Stimulated activated CD4-positive, alpha-beta T cell treated with anti-CD3 and anti-CD28 coated beads, Interleukin-15, amount 100 ng/mL, for 1 hour (primary cell): ENCODE measurements around the gene TMEM198.

Experiments used
- DNase-seq, 2 donors: peaks; one replicate each; pipeline ENCODE4 v3.0.0-alpha.2; 2020; ENCODE audit warnings: low read depth in 1 of 2, low spot score in 1 of 2

The TMEM198 gene

DNA sequence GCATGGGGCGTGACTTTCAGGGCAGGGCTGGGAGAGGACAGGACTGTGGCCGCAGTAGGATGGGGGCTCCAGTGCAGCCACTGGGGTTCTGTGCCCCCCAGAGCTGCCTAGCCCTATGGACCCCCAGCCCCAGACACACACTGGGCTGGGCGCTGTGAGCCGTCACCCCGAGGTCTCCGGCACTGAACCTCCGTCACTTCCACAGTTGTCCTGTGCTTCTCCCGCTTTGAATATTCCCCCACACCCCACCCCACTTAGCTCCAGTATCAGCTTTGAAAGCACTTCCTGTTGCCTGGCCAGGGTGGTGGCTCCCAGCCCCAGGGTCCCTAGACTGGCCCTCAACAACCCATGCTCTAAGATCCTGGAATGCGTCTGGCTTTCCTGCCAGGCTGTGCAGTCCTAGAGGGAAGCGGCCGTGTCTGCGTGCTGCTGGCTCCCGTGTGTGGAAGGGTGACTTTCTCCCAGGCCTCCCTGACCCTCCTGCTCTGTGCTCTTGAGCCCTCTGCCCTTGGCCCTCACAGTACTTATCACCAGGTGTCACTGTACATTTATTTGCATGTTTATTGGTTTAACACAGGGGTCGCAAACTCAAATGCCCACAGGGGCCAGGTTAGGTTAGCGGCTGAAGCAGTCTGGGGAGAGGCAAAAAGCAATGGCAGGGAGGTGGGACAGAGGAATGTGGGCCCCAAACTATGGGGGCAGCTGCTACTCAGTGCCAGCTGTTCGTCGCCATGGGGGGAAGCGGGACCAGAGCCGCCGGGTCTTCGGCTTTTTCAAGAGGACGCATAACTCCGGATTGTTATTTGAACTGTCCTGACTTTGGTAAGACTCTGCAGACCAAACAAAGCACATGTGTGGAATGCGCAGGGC lies 17.6 kb downstream of the TMEM198 start:
- DNase-seq: no peak

DNA sequence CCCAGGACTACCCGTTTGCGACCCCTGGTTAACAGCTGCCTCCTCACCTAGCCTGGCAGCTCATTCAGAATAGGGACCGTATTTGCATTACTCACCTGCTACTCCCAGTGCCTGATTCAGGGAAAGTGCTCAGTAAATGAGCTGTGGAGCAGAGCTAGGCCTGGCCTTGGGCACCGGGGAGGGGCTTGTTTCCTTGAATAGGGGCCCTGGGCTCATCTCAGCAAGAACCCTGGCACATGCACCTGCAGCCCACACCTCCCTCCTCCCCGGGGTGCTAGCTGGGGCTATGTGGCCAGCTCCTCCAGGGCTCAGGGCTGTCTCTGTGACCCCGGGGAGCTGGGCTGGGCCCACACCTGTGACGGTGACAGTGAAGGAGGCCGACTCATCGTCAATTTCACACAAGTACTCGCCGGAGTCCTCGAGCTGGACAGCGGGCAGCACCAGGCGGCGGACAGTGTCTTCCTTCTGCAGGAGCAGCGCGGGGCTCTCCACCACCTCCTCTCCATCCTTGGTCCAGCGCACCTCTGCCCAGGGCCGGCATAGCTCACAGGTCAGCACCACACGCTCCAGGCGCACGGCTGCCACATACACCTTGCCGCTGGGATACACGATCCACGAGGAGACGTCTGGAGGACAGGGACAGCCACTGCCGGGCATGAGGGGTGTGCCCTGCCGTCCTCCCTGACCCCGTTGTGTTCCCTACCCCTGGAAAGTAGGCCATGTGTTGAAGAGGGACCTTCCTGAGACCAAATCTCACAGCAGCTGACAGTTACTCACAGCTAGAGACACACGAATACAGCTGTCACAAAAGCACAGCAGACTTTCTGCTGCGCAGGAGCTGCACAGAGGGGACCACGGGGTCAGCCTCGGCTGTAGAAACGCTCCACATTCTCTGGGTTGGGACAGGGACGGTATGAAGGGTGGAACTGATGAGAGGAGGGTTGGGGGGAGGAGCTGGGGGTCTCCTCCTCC lies 18.5 kb downstream of the TMEM198 start:
- DNase-seq: no peak

DNA sequence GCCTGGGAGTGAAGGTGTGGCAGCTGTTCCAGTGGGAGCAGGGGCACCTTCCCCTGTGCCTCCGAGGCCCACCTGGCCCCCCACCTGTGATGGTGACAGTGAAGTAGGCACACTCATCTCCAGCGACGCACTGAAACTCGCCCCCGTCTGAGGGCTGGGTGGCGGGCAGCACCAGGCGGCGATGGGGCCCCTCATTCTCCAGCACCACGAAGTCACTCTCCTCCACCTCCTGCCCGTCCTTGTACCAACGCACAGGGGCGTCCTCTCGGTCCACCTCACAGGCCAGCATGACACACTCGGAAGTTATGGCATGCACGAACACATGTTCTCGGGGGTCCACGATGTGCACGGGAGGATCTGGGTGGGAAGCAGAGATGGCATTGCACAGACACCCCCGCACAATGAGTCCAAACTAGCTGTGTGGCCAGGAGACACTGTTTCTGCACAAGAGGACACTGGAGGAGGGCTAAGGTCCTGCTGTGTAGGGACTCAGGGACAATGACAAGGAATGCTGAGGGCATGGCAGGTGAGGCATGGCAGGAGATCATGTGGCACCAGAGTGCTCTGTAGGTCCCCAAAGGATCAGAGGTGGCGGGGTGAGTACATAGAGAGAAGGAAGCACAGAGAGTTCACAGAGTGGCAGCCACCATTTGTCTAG lies 19.6 kb downstream of the TMEM198 start:
- DNase-seq: no peak

DNA sequence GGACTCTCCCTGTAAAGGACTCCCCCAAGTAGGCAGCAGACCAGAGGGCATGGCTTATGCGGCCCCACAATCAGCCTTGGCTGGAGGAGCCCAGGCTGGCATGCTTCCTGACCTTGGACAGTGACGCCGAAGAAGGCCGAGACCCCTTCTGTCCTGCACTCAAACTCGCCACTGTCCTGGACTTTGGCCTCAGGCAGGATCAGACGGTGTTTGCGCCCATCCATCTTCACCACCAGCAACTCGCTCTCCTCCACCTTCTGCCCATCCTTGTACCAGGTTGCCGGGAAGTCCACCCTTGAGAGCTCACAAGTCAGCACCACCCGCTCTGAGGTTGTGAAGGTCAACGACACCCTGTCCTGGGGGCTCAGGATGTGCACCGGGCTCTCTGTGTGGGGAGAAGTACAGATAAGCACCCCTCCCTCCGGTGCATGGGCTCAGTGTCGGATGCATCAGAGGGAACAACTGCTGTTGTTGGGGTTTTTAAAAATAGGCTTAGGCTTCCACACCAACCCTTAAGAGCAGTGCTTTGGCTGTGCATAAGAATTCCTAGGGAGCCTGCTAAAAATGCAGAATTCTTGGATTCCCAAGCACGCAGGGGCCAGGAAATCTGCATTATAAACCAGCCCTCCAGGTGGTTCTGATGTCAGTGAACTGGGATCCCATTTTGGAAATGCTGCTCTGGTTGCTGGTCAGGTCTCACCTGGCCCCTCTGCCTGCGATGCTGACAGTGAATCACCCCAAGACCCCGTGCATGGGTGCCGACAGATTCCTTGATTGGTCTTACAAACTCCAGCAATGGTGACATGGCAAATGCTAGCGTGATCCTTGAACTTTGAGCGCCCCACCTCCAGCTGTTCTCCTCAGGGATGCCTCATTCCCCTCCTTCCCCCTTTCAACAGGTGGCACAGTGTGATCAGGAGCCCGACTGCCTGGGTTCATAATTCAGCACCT lies 21.6 kb downstream of the TMEM198 start:
- no peak for DNase-seq

DNA sequence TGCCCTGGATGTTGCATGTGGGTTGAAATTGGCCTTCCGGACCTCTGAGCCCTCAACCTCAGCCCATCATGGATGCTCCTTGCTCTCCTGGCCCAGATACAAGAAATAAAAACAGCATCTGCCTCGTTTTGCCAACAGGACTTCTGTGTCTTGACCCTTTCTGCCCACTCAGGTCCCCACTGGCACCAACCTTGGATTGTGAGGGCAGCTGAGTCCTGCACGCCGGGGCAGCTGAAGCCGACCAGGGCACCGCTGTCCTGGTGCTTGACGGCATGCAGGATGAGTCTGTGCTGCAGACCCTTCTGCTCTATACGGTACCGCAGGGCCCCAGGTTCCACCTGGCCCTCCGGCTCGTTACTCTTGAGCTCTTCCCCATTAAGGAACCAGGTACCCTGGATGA lies 22.8 kb downstream of the TMEM198 start:
- no peak for DNase-seq

DNA sequence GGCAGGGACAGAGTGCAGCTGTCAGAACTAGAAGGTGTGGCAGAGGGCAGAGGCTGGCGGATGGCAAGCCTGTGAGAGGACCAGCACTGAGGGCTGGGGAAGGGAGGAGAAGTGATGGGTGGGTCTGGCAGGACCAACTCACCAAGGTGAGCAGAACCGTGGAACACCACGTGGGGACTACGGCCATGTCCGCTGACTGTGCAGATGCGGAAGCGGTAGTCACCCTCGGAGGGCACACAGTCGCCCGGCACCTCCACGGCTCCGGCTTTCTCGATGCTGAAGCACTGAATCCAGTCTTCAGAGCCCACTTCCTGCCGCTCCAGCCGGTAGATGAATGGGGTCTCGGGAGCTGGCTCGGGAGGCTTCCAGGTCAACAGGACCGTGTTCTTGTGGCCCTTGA lies 23.3 kb downstream of the TMEM198 start:
- DNase-seq: no peak

DNA sequence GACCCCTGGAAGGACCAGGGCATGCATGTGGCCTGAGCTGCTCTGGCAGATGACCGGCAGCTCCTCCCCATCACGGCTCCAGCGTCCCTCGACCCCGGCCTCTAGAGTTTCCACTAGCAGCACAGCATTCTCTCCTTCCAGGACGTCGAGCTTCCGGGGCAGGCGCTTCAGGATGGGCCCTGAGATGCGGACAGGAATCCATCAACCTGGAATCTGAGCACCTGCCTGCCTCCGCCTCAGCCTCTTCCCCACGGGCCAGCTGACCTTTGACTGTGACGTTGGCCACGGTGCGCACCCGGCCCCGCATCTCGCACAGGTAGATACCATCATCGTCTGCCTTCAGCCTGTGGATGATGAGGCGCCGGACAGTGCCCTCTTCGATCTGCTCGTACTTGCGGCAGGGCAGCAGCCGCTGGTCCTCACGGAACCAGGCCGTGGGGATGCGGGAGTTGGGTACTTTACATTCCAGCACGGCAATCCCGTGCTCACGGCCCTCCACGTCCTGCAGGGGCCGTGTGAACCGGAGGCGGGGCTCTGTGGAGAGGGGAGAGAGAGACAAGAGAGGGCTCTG lies 24.0 kb downstream of the TMEM198 start:
- no peak for DNase-seq

DNA sequence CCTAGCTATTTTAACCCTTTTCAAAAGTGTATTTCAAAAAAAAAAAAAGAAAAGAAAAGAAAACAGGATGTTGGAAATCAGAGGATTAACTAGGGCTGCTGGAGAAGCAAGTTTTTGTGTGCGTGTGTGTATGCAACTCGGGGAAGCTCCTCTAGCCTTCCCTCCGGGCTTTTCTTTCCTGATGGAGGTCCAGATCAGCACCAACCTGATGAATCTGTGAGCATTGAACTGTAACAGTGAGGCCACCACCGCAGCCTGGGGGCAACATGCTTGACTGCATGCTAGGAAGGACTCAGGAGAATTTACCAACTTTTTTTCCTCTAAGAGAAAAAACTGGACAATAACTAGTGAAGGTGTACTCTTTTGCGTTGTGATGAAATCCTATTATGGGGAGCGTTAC lies 25.2 kb downstream of the TMEM198 start:
- DNase-seq: no peak

DNA sequence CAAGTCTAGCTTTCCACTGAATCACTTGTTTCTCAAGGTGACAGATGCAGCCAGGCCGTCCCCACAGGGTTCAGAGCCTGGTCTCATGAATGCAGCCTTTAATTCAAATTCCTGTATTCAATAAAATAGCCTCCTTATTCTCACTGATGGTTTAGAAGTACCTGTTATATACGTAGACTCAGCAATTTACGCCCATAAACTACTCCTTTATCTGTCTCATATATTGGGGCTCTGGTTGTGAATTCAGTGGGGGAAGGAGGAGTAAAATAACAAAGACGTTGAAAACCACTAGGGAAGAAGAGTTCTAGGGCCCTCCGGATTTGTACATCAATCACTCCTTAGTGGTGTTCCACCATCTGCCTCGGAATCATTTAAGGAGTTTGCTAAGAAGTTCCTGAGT lies 25.8 kb downstream of the TMEM198 start:
- no peak for DNase-seq

DNA sequence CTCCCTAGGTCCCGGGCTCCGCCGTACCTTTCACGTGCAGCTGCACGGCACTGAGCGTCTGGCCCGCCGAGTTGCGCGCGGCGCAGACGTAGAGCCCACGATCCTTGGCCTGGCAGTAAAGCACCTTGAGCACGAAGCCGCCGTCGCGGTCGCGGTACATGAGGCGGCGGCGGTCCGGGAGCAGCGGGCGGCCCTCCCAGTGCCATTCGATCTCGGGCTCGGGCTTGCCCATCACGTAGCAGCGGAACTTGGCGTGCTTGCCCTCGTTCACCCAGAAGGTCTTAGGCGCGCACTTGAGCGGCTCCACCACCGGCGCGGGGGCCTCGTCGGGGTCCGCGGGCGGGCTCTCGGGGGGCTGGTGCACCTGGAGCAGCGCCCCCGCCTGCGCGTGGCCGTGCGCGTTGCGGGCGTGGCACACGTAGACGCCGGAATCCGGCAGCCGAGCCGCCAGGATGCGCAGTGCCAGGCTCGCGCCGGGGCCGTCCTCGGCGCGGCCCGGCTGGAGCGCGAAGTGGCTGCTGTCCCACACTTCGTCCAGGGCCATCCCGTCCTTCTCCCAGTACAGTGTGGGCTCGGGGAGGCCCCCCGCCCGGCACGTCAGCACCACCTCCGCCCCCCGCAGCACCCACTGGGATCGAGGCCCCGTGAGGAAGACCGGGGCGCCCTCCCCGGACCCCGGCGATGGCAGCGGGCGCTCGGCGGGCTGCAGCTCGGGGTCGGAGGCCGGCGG lies 26.5 kb downstream of the TMEM198 start:
- DNase-seq: no peak

DNA sequence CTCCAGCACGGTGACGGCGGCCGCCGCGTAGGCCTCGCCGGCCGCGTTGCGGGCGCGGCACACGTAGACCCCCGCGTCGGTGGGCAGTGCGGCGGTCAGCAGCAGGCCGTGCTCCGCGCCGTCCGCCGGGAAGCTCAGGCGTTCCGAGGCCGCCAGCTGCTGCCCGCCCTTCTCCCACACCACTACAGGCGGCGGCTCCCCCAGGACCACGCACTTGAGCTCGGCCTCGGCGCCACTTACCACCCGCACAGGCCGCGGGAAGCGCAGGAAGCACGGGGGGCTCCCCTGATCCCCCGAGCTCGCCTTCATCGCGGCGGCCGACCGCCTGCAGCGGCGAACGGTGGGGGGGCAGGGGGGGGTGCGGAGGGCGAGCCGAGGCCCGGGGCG lies 27.1 kb downstream of the TMEM198 start:
- no peak for DNase-seq

DNA sequence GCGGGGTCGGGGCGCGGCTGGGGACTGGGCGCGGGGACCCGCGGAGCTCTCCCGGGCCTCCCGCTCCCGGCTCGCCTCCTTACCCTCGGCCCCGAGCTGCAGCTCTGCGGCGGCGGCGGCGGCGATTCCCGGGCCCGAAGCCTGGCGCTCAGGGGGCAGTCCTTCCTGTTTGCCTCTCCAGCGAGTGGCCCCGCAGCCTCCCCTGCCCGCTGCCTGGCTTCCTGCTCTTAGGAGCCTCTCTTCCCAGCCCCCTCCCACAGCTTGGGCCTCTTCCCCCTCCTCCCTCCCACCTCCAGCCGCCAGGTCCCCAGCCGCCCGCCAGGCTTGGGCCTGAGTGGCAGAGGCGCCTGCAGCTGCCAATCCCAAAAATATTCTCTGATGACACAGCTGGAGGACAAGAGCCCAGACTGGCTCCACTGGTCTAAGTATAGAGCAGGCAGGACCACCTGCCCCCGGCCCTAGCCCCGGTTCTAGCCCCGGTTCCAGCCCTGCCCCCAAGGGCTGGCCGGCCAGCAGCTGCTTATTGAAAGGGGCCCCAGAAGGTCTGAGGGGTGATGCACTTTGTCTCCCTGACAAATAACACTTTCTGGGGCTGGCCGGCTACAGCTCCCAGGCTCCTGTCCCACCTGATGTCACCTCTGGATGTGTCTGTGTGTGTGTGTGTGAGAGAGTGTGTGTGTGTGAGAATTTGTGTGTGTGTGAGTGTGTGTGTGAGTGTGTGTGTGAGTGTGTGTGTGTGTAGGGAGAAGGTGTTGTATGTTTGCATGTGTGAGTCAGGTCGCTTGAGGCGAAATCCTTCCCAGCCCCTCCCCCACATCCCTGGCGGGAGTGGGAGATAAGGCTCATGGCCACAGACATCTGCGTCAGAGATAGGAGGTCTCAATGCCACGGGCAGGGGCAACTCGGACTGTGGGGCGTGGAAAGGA lies 27.7 kb downstream of the TMEM198 start, which contains the start of gene OBSL1:
Gene OBSL1 (minus strand): TSS at position 229 of the 926 bp plus-strand sequence. CDS start 307 bp downstream, outside the sequence.
- DNase-seq: no peak

DNA sequence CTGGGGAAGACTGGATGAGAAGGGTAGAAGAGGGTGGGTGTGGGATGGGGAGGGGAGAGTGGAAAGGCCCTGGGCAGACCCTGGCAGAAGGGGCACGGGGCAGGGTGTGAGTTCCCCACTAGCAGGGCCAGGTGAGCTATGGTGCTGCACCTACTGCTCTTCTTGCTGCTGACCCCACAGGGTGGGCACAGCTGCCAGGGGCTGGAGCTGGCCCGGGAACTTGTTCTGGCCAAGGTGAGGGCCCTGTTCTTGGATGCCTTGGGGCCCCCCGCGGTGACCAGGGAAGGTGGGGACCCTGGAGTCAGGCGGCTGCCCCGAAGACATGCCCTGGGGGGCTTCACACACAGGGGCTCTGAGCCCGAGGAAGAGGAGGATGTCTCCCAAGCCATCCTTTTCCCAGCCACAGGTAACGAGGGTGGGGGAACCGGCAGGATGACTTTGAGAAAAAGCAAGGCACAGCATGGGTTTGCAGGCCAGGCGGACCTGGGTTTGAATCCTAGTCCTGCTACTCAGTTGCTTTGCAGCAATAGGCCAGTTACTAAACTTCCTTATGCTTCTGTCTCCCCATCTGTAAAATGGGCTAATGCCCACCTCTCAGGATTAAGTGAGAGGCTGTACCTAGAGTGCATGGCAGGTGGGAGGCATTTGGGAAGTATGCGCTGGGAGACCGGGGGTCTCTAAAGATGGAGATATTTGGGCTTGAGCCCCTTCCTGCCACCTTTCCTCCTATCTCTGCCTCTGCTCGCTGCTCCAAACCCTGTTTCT lies 28.6 kb downstream of the TMEM198 start, which contains the start of gene INHA:
Gene INHA (plus strand): TSS at position 74 of the 765 bp plus-strand sequence. CDS start 65 bp downstream, at position 139.
- DNase-seq: no peak

DNA sequence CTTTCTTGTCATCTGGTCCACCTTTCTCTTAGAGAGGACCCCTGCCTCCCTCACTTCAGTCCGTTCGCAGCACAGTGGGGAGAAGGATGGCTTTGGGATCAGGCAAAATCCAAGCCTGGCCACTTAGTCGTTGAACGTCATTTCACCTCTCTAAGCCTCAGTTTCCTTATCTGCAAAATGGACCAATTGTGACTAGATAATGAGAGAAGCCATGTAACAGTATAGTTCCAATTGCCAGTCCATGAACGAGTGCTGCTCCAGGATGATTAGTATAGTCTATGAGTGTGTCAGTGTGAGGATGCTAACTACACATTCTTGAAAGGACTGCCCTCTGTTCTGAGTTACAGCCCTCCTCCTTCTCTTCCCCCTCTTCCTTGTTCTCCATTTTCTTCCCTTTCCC lies 29.3 kb downstream of the TMEM198 start:
- no peak for DNase-seq

DNA sequence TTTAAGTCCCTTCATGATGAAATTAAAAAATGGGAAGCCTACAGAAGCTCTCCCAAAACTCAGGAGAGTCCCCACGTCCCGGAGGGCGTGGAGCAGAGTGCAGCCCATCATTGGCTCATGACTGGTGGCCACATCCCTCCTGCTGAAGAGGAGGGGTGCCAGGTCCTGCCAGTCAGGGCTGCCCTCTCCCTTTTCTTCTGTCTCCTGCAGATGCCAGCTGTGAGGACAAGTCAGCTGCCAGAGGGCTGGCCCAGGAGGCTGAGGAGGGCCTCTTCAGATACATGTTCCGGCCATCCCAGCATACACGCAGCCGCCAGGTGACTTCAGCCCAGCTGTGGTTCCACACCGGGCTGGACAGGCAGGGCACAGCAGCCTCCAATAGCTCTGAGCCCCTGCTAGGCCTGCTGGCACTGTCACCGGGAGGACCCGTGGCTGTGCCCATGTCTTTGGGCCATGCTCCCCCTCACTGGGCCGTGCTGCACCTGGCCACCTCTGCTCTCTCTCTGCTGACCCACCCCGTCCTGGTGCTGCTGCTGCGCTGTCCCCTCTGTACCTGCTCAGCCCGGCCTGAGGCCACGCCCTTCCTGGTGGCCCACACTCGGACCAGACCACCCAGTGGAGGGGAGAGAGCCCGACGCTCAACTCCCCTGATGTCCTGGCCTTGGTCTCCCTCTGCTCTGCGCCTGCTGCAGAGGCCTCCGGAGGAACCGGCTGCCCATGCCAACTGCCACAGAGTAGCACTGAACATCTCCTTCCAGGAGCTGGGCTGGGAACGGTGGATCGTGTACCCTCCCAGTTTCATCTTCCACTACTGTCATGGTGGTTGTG lies 30.9 kb downstream of the TMEM198 start:
- no peak for DNase-seq
